Measurements from ENCODE around the gene OGFOD1. TPM values are rescaled to one million over a fixed set of nuclear protein-coding genes. Genes with fewer than 3 reads are reported as not detected.

OGFOD1 gene
- polyA plus RNA-seq, 1 donor (not counting 4 experiments of a cell fraction or from before 2014, with no cell fraction given) = 70.5 TPM

DNA sequence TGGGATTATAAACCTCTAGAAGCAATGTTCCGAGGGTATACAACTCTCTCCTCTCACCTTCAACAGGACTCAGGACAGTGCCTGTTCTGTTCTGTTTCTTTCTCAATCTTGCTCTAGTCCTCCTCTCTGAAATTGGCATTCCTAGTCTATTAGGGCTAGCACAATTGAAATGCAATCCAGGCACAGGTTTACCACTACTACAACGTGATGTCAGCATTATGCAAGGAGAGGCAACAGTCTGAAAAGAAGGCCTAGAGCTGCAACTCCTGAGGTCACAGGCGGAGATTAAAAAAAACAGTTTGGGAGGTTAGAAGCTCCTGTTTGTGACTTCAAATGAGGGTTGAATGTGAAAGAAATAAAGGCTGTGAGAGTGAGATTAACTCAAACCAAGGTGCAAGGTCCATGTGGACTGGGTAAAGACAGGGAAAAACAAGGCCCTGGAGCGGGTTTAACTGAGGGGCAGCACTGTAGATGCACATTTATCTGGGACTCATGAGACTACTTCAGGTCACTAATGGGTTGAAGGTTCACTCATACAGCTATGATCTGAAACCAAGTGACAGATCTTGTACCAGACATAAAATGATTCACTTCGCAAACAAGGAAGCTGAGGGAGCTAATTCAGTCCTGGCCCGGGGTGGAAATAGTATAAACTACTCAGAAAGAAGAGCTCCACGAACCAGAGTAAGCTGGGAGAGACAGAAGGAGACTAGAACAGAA, 42.8 kb upstream of the OGFOD1 start:
- Histone ChIP-seq H3K4me2 (ENCODE audit: control insufficient read depth, extremely low read depth, insufficient read depth, low read depth, low read length) (no peak overlapping the region), H4K20me1 (ENCODE audit: control insufficient read depth, extremely low read depth, insufficient read depth, low read length) (no peaks in the 10 kb centered on the region), H3K4me3 (ENCODE audit: control insufficient read depth in 2 of 3, extremely low read depth in 1 of 3, insufficient read depth in 2 of 3, low read depth in 1 of 3, low read length in 3 of 3) (no peak overlapping the region), H3K27me3 (ENCODE audit: control insufficient read depth, extremely low read depth, insufficient read depth, low read length) (no peaks in the 10 kb centered on the region), H3K79me2 (ENCODE audit: control insufficient read depth, insufficient read depth, low read length) (no peaks in the 10 kb centered on the region), H3K27ac (ENCODE audit: control insufficient read depth, insufficient read depth, low read length) (no peak overlapping the region), H2AFZ (ENCODE audit: control insufficient read depth, low read length) (no peak overlapping the region), H3K9me3 (ENCODE audit: control insufficient read depth, low read depth, low read length) (no peaks in the 10 kb centered on the region), H3K36me3 (ENCODE audit: control insufficient read depth in 2 of 2, extremely low read depth in 1 of 2, insufficient read depth in 2 of 2, low read length in 2 of 2) (peaks cover 8 to 20% of the 10 kb centered on the region in 2 experiments), H3K4me1 (ENCODE audit: control insufficient read depth, extremely low read depth, insufficient read depth, low read length) (peaks cover 5% of the 10 kb centered on the region), H3K9ac (ENCODE audit: control insufficient read depth, extremely low read depth, insufficient read depth, low read length) (no peak overlapping the region), H3K9me1 (ENCODE audit: control insufficient read depth, extremely low read depth, insufficient read depth, low read length) (no peaks in the 10 kb centered on the region)
- no peak for FAIRE-seq
- dilution Hi-C loops (cut with MboI; ENCODE audit: extremely low pct_ligation_motif_present, low sequenced_read_pairs) = no loop called here
- no peak for DNase-seq (ENCODE audit: low read depth, low spot score)
- no peak for TF ChIP-seq EZH2 (IDR thresholded peaks at IDR 0.05; ENCODE audit: low read length)
- TF ChIP-seq, protein P1, sequence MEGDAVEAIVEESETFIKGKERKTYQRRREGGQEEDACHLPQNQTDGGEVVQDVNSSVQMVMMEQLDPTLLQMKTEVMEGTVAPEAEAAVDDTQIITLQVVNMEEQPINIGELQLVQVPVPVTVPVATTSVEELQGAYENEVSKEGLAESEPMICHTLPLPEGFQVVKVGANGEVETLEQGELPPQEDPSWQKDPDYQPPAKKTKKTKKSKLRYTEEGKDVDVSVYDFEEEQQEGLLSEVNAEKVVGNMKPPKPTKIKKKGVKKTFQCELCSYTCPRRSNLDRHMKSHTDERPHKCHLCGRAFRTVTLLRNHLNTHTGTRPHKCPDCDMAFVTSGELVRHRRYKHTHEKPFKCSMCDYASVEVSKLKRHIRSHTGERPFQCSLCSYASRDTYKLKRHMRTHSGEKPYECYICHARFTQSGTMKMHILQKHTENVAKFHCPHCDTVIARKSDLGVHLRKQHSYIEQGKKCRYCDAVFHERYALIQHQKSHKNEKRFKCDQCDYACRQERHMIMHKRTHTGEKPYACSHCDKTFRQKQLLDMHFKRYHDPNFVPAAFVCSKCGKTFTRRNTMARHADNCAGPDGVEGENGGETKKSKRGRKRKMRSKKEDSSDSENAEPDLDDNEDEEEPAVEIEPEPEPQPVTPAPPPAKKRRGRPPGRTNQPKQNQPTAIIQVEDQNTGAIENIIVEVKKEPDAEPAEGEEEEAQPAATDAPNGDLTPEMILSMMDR (optimal IDR thresholded peaks at IDR 0.05 in 1 of 3, IDR thresholded peaks at IDR 0.05 in 1 of 3, conservative IDR thresholded peaks at IDR 0.05 in 1 of 3; ENCODE audit: extremely low read depth in 1 of 3, insufficient read depth in 2 of 3, low read length in 3 of 3) = no peak

DNA sequence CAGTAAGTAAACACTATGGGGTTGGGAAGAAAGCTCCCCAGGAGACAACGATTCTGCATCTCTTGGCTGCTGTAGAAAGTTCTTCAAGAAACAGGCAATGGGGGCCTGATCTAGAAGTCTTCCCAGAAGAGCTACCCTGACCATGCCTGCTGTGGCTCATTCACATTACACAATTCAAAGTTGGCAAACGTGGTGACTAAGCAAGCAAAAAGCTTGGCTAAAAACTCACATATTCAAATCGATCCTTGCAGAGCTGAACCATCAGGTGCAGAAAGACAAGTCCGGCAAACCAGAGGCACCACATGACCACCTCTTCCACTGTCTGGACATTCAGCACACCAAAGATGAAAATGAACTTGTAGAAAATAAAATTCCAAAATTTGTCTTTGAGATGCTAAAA, 42.2 kb upstream of the OGFOD1 start:
- H3K4me3 ChIP-seq (ENCODE audit: control insufficient read depth in 2 of 3, extremely low read depth in 1 of 3, insufficient read depth in 2 of 3, low read depth in 1 of 3, low read length in 3 of 3) = no peak overlapping the region
- no peak overlapping the region for H3K4me2 ChIP-seq (ENCODE audit: control insufficient read depth, extremely low read depth, insufficient read depth, low read depth, low read length)
- peaks cover 5% of the 10 kb centered on the region for H3K4me1 ChIP-seq (ENCODE audit: control insufficient read depth, extremely low read depth, insufficient read depth, low read length)
- peaks cover 2% of the 10 kb centered on the region for H3K79me2 ChIP-seq (ENCODE audit: control insufficient read depth, insufficient read depth, low read length)
- FAIRE-seq = peak; percentile 23
- H2AFZ ChIP-seq (ENCODE audit: control insufficient read depth, low read length) = no peak overlapping the region
- no peak overlapping the region for H3K27ac ChIP-seq (ENCODE audit: control insufficient read depth, insufficient read depth, low read length)
- no peaks in the 10 kb centered on the region for H3K27me3 ChIP-seq (ENCODE audit: control insufficient read depth, extremely low read depth, insufficient read depth, low read length)
- TF ChIP-seq, protein P1 (optimal IDR thresholded peaks at IDR 0.05 in 1 of 3, IDR thresholded peaks at IDR 0.05 in 1 of 3, conservative IDR thresholded peaks at IDR 0.05 in 1 of 3; ENCODE audit: extremely low read depth in 1 of 3, insufficient read depth in 2 of 3, low read length in 3 of 3) = no peak
- TF ChIP-seq EZH2 (IDR thresholded peaks at IDR 0.05; ENCODE audit: low read length) = no peak
- no peak for DNase-seq (ENCODE audit: low read depth, low spot score)
- no peaks in the 10 kb centered on the region for H3K9me1 ChIP-seq (ENCODE audit: control insufficient read depth, extremely low read depth, insufficient read depth, low read length)
- dilution Hi-C loops (cut with MboI; ENCODE audit: extremely low pct_ligation_motif_present, low sequenced_read_pairs) = no loop called here
- no peaks in the 10 kb centered on the region for H3K9me3 ChIP-seq (ENCODE audit: control insufficient read depth, low read depth, low read length)
- H3K9ac ChIP-seq (ENCODE audit: control insufficient read depth, extremely low read depth, insufficient read depth, low read length) = no peak overlapping the region
- H4K20me1 ChIP-seq (ENCODE audit: control insufficient read depth, extremely low read depth, insufficient read depth, low read length) = no peaks in the 10 kb centered on the region
- peaks cover 8 to 21% of the 10 kb centered on the region in 2 experiments for H3K36me3 ChIP-seq (ENCODE audit: control insufficient read depth in 2 of 2, extremely low read depth in 1 of 2, insufficient read depth in 2 of 2, low read length in 2 of 2)
